IMR-90 (cell line): ENCODE measurements around the gene MSANTD1.

Experiments
- BHLHE40 ChIP-seq: fragments of 150-350 bp; IDR thresholded peaks from 2 replicates; pipeline ENCODE4 v1.6.1; 2016; ENCODE audit warnings: mild to moderate bottlenecking, low read depth, low read length
- CHD1 ChIP-seq: IDR thresholded peaks from 2 replicates; pipeline ENCODE4 v1.6.1; 2012; ENCODE audit warnings: low read depth, low read length, improper control_type of control experiment
- FOS ChIP-seq: fragments of 150-350 bp; IDR thresholded peaks from 2 replicates; pipeline ENCODE4 v1.6.1; 2016; ENCODE audit warnings: low read depth, low read length
- MAFK ChIP-seq: IDR thresholded peaks from 2 replicates; pipeline ENCODE4 v1.6.1; 2012; ENCODE audit warnings: low read depth, low read length, improper control_type of control experiment
- MAZ ChIP-seq: IDR thresholded peaks from 2 replicates; pipeline ENCODE4 v1.6.1; 2012; ENCODE audit warnings: low read depth, mild to moderate bottlenecking, low read length, improper control_type of control experiment, moderate library complexity, borderline replicate concordance
- MXI1 ChIP-seq: IDR thresholded peaks from 2 replicates; pipeline ENCODE4 v1.6.1; 2012; ENCODE audit warnings: low read depth, mild to moderate bottlenecking, low read length, moderate library complexity, borderline replicate concordance
- NFE2L2 ChIP-seq: fragments of 150-350 bp; IDR thresholded peaks from 2 replicates; pipeline ENCODE4 v1.6.1; 2016; ENCODE audit warnings: low read depth, mild to moderate bottlenecking, low read length
- POLR2A ChIP-seq: IDR thresholded peaks from 2 replicates; pipeline ENCODE4 v1.6.1; 2012; ENCODE audit warnings: mild to moderate bottlenecking, low read depth, low read length
- RAD21 ChIP-seq: IDR thresholded peaks from 2 replicates; pipeline ENCODE4 v1.6.1; 2012; ENCODE audit warnings: low read length, improper control_type of control experiment
- RCOR1 ChIP-seq: IDR thresholded peaks from 2 replicates; pipeline ENCODE4 v1.6.1; 2012; ENCODE audit warnings: mild to moderate bottlenecking, low read length, improper control_type of control experiment; ENCODE audit not compliant: insufficient replicate concordance
- RFX5 ChIP-seq: IDR thresholded peaks from 2 replicates; pipeline ENCODE4 v1.8.0; 2012; ENCODE audit warnings: low read depth, mild to moderate bottlenecking, low read length, moderate library complexity
- SMC3 ChIP-seq: fragments of 150-350 bp; IDR thresholded peaks from 2 replicates; pipeline ENCODE4 v1.6.1; 2016; ENCODE audit warnings: low read depth, mild to moderate bottlenecking, antibody characterized with exemption, low read length, moderate library complexity
- TF ChIP-seq, protein P1 (sequence below): conservative IDR thresholded peaks from 2 replicates; pipeline ENCODE4 v1.5.1; 2012; ENCODE audit warnings: mild to moderate bottlenecking, low read depth, low read length, improper control_type of control experiment

DNA sequence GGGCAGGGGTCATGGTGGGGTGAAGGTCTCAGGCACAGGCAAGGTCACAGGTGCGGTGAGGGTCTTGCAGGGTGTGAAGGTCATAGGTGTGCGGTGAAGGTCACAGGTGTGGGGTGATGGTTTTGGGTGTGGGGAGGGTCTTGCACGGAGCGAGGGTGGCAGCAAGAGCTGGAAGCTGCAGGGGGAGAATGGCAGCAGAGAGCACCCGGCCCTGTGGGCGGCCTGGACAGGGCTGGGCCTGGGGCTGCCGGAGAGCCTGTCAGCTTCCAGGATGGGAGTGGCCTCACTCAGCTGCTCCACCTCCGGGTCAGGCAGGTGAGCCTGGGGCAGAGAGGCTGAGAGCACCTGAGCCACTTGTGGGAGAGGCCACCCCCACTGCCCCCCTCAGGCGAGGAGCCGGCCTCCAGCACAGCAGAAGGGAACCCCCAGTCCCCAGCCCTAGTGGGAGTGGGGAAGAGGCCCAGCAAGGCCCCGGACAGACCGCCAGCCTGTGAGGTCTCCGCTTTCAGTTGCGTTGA is 1.5 kb downstream of the MSANTD1 start:
- TF ChIP-seq, protein P1, sequence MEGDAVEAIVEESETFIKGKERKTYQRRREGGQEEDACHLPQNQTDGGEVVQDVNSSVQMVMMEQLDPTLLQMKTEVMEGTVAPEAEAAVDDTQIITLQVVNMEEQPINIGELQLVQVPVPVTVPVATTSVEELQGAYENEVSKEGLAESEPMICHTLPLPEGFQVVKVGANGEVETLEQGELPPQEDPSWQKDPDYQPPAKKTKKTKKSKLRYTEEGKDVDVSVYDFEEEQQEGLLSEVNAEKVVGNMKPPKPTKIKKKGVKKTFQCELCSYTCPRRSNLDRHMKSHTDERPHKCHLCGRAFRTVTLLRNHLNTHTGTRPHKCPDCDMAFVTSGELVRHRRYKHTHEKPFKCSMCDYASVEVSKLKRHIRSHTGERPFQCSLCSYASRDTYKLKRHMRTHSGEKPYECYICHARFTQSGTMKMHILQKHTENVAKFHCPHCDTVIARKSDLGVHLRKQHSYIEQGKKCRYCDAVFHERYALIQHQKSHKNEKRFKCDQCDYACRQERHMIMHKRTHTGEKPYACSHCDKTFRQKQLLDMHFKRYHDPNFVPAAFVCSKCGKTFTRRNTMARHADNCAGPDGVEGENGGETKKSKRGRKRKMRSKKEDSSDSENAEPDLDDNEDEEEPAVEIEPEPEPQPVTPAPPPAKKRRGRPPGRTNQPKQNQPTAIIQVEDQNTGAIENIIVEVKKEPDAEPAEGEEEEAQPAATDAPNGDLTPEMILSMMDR = no peak
- TF ChIP-seq POLR2A = no peak
- no peak for TF ChIP-seq FOS
- no peak for TF ChIP-seq RCOR1
- no peak for TF ChIP-seq SMC3
- no peak for TF ChIP-seq MAZ
- no peak for TF ChIP-seq CHD1
- TF ChIP-seq MAFK = no peak
- TF ChIP-seq MXI1 = no peak
- no peak for TF ChIP-seq NFE2L2
- TF ChIP-seq RAD21 = no peak
- TF ChIP-seq RFX5 = no peak
- no peak for TF ChIP-seq BHLHE40
